PC-9 (cell line): Measurements from ENCODE around the gene PTPRT. TPM values are rescaled to one million over a fixed set of nuclear protein-coding genes. Genes with fewer than 3 reads are reported as not detected.

Experiments used
- BruUV-seq: library from RNA; stranded (reverse); fragments of 400-500 nt; replicated peaks from 2 replicates; lab custom pipeline; 2021; lab: Mats Ljungman, UMichigan
- CTCF ChIA-PET: fragments of 300-600 bp; sonication (Branson Sonifier 250); formaldehyde crosslinking; loops from one replicate; lab custom pipeline; 2022; ENCODE audit warnings: antibody characterized with exemption; lab: Charles Lee
- POLR2A ChIA-PET: fragments of 300-600 bp; sonication (Branson Sonifier 250); formaldehyde crosslinking; loops from one replicate; lab custom pipeline; 2022; ENCODE audit warnings: antibody characterized with exemption; ENCODE audit not compliant: unreplicated experiment; lab: Charles Lee
- DNase-seq, 2 experiments: peaks; one replicate each; pipeline versions ENCODE4 v3.0.0 to v3.0.0-alpha.2; 2015 to 2022; ENCODE audit warnings: mixed read lengths in 1 of 2
- H2AFZ ChIP-seq: fragments of 200-600 bp; sonication (generic); 2 replicates; pipeline ENCODE4 v1.8.1; 2017; ENCODE audit warnings: antibody characterized with exemption
- H3F3A ChIP-seq: fragments of 200-600 bp; sonication (generic); 2 replicates; pipeline ENCODE4 v1.8.1; 2017; ENCODE audit warnings: antibody characterized with exemption, mild to moderate bottlenecking, low read depth; ENCODE audit not compliant: insufficient read depth
- H3K27ac ChIP-seq: fragments of 200-600 bp; sonication (generic); 2 replicates; pipeline ENCODE4 v1.6.1; 2016; ENCODE audit warnings: mixed run types
- H3K27me3 ChIP-seq: fragments of 200-600 bp; sonication (generic); 2 replicates; pipeline ENCODE4 v1.6.1; 2016; ENCODE audit warnings: low read depth, mixed run types; ENCODE audit not compliant: insufficient read depth
- H3K36me3 ChIP-seq: fragments of 200-600 bp; sonication (generic); 2 replicates; pipeline ENCODE4 v1.6.1; 2016; ENCODE audit warnings: low read depth, mixed run types
- H3K4me1 ChIP-seq: fragments of 200-600 bp; sonication (generic); replicated peaks from 2 replicates; pipeline ENCODE4 v1.6.1; 2016; ENCODE audit warnings: mixed run types; ENCODE audit not compliant: insufficient read depth
- H3K4me2 ChIP-seq: fragments of 200-600 bp; sonication (generic); 2 replicates; pipeline ENCODE4 v1.6.1; 2017; ENCODE audit warnings: mixed run types
- H3K4me3 ChIP-seq: fragments of 200-600 bp; sonication (generic); 2 replicates; pipeline ENCODE4 v1.6.1; 2016; ENCODE audit warnings: mixed run types
- H3K79me2 ChIP-seq: fragments of 200-600 bp; sonication (generic); 2 replicates; pipeline ENCODE4 v1.6.1; 2017; ENCODE audit warnings: low read depth, mixed run types
- H3K9me2 ChIP-seq: fragments of 200-600 bp; sonication (generic); 2 replicates; pipeline ENCODE4 v1.8.1; 2017; ENCODE audit warnings: mild to moderate bottlenecking; ENCODE audit not compliant: insufficient read depth
- H3K9me3 ChIP-seq: fragments of 200-600 bp; sonication (generic); 2 replicates; pipeline ENCODE4 v1.8.1; 2016; ENCODE audit warnings: low read depth; ENCODE audit not compliant: insufficient read depth
- H4K20me1 ChIP-seq: fragments of 200-600 bp; sonication (generic); 2 replicates; pipeline ENCODE4 v1.8.1; 2017; ENCODE audit not compliant: insufficient read depth
- EZH2 ChIP-seq: fragments of 200-600 bp; sonication (generic); IDR thresholded peaks from 2 replicates; pipeline ENCODE4 v1.8.0; 2017; ENCODE audit warnings: antibody characterized with exemption, low read depth
- intact Hi-C: fragments of 100-400 bp; cut with micrococcal nuclease; formaldehyde crosslinking; loops from one replicate; pipeline ENCODE4 v1.10.0; 2022; ENCODE audit not compliant: unreplicated experiment
- total RNA-seq: library from RNA; stranded (reverse); gene quantifications from 2 replicates; pipeline ENCODE4 v1.2.3, GENCODE V29; 2021
- TF ChIP-seq, protein P1 (sequence below): fragments of 200-600 bp; sonication (generic); conservative IDR thresholded peaks from 2 replicates; pipeline ENCODE4 v1.6.1; 2017; ENCODE audit warnings: mixed run types, antibody characterized with exemption, mild to moderate bottlenecking, moderate library complexity

PTPRT gene
- total RNA-seq, 1 experiment from 2014 or later, result not detected

- no peaks in the 10 kb centered on the region for H3K4me1 ChIP-seq
- no peak overlapping the region for H3K27ac ChIP-seq
- no TSS peak for BruUV-seq
- TF ChIP-seq EZH2, result no peak
- TF ChIP-seq, protein P1, sequence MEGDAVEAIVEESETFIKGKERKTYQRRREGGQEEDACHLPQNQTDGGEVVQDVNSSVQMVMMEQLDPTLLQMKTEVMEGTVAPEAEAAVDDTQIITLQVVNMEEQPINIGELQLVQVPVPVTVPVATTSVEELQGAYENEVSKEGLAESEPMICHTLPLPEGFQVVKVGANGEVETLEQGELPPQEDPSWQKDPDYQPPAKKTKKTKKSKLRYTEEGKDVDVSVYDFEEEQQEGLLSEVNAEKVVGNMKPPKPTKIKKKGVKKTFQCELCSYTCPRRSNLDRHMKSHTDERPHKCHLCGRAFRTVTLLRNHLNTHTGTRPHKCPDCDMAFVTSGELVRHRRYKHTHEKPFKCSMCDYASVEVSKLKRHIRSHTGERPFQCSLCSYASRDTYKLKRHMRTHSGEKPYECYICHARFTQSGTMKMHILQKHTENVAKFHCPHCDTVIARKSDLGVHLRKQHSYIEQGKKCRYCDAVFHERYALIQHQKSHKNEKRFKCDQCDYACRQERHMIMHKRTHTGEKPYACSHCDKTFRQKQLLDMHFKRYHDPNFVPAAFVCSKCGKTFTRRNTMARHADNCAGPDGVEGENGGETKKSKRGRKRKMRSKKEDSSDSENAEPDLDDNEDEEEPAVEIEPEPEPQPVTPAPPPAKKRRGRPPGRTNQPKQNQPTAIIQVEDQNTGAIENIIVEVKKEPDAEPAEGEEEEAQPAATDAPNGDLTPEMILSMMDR, result no peak
- no peak overlapping the region for H3K4me3 ChIP-seq
- no peak overlapping the region for H3K4me2 ChIP-seq
- H3F3A ChIP-seq, result no peaks in the 10 kb centered on the region
- H2AFZ ChIP-seq, result no peak overlapping the region
- no peaks in the 10 kb centered on the region for H3K36me3 ChIP-seq
- H3K79me2 ChIP-seq, result no peaks in the 10 kb centered on the region
- H3K27me3 ChIP-seq, result peaks cover 19% of the 10 kb centered on the region; the same call in 1 of the 2 replicates
- intact Hi-C loops, result no loop called here
- no peak for DNase-seq
- CTCF ChIA-PET, result no interaction called here
- no peaks in the 10 kb centered on the region for H3K9me3 ChIP-seq
- no peaks in the 10 kb centered on the region; the same call in 1 of the 2 replicates for H4K20me1 ChIP-seq
- H3K9me2 ChIP-seq, result no peaks in the 10 kb centered on the region
- POLR2A ChIA-PET, result no interaction called here
Observed at GRCh38 chr20:43032459-43032858, 157.2 kb downstream of the PTPRT start.

DNA sequence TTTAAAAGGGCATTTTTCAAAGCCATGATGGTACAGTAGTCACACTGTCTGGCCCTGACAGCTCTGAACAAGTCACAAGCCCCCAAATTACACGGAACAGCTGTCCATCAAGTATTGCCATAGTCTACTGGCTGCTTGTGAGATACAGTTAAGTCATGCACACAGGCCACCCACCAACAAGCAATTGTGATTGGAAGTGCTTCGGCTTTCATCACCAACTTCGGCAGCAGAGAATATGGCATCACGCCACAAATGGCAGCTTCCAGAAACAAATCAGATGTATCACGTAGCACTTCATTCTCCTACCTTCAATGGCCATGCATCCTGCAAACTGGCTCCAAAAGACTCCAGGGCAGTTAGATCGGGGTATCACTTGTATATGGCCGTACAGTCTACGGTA lies 160.5 kb downstream of the PTPRT start:
- no TSS peak for BruUV-seq
- Histone ChIP-seq H3K4me3 (no peak overlapping the region), H3K27me3 (peaks cover 24% of the 10 kb centered on the region), H3K36me3 (no peaks in the 10 kb centered on the region), H3F3A (no peaks in the 10 kb centered on the region), H3K4me1 (no peaks in the 10 kb centered on the region), H3K4me2 (no peak overlapping the region), H3K9me3 (no peaks in the 10 kb centered on the region), H3K79me2 (no peaks in the 10 kb centered on the region), H3K9me2 (no peaks in the 10 kb centered on the region), H4K20me1 (no peaks in the 10 kb centered on the region; the same call in 1 of the 2 replicates), H3K27ac (no peak overlapping the region), H2AFZ (no peak overlapping the region)
- ChIA-PET POLR2A (no interaction called here), CTCF (no interaction called here)
- intact Hi-C loops, result no loop called here
- no peak for DNase-seq
- TF ChIP-seq, protein P1, result no peak
- TF ChIP-seq EZH2, result no peak

- TF ChIP-seq, protein P1, result no peak
- TF ChIP-seq EZH2, result no peak
- BruUV-seq, result no TSS peak
- Histone ChIP-seq H3K27me3 (peaks cover 24% of the 10 kb centered on the region), H3K4me2 (no peak overlapping the region), H3K4me1 (no peaks in the 10 kb centered on the region), H3F3A (no peaks in the 10 kb centered on the region), H3K9me2 (no peaks in the 10 kb centered on the region), H3K4me3 (no peak overlapping the region), H4K20me1 (no peaks in the 10 kb centered on the region; the same call in 1 of the 2 replicates), H2AFZ (no peak overlapping the region), H3K27ac (no peak overlapping the region), H3K79me2 (no peaks in the 10 kb centered on the region), H3K36me3 (no peaks in the 10 kb centered on the region), H3K9me3 (no peaks in the 10 kb centered on the region)
- DNase-seq, result no peak
- POLR2A ChIA-PET, result no interaction called here
- intact Hi-C loops, result no loop called here
- CTCF ChIA-PET, result no interaction called here
Observed at GRCh38 chr20:43028470-43028869, 161.2 kb downstream of the PTPRT start.
